ENCODE results near the gene PBOV1. TPM values are rescaled to one million over a fixed set of nuclear protein-coding genes. Genes with fewer than 3 reads are reported as not detected.

PBOV1 gene
- total RNA-seq, 2 experiments from 2014 or later, result not detected

- intact Hi-C loops (cut with micrococcal nuclease; ENCODE audit: unreplicated experiment), result no loop called here
- Histone ChIP-seq H3K4me1 (ENCODE audit: insufficient read depth, low read length, poor library complexity, severe bottlenecking) (no peaks in the 10 kb centered on the region), H3K4me3 (ENCODE audit: low read depth, low read length, poor library complexity, severe bottlenecking) (no peak overlapping the region), H3K79me2 (ENCODE audit: insufficient read depth, low read depth, low read length) (no peaks in the 10 kb centered on the region), H4K20me1 (ENCODE audit: insufficient read depth, low read length) (no peaks in the 10 kb centered on the region), H3K9me3 (ENCODE audit: low read length) (no peaks in the 10 kb centered on the region), H3K27ac (ENCODE audit: low read depth, low read length, poor library complexity, severe bottlenecking) (no peak overlapping the region), H2AFZ (ENCODE audit: low read length) (no peak overlapping the region), H3K4me2 (ENCODE audit: low read length) (no peak overlapping the region), H3K36me3 (ENCODE audit: insufficient read depth, low read length) (no peaks in the 10 kb centered on the region), H3K9me2 (ENCODE audit: insufficient read depth, low read length) (no peaks in the 10 kb centered on the region)
- CTCF ChIA-PET (ENCODE audit: unreplicated experiment), result no interaction called here
- POLR2A ChIA-PET, result interaction anchor here (0.5 to 1.1 kb wide), 3 partner anchors 20 to 225 kb away, joined by 3 to 4 read pairs (median 3); no protein-coding TSS in a partner anchor
- no peak for TF ChIP-seq EZH2phosphoT487 (IDR thresholded peaks at IDR 0.05; ENCODE audit: borderline replicate concordance, low read depth, low read length)
- TF ChIP-seq CTCF (conservative IDR thresholded peaks at IDR 0.05; ENCODE audit: low read length), result no peak
- no peak for DNase-seq (ENCODE audit: low spot score)
- no TSS peak for BruUV-seq (replicated peaks)
Observed at GRCh38 chr6:138241381-138241780, 23.1 kb upstream of the PBOV1 start.

- Histone ChIP-seq H3K79me2 (ENCODE audit: insufficient read depth, low read depth, low read length) (no peaks in the 10 kb centered on the region), H3K4me3 (ENCODE audit: low read depth, low read length, poor library complexity, severe bottlenecking) (no peak overlapping the region), H4K20me1 (ENCODE audit: insufficient read depth, low read length) (no peaks in the 10 kb centered on the region), H3K36me3 (ENCODE audit: insufficient read depth, low read length) (no peaks in the 10 kb centered on the region), H2AFZ (ENCODE audit: low read length) (no peak overlapping the region), H3K4me2 (ENCODE audit: low read length) (no peak overlapping the region), H3K9me2 (ENCODE audit: insufficient read depth, low read length) (no peaks in the 10 kb centered on the region), H3K9me3 (ENCODE audit: low read length) (no peaks in the 10 kb centered on the region), H3K27ac (ENCODE audit: low read depth, low read length, poor library complexity, severe bottlenecking) (no peak overlapping the region), H3K4me1 (ENCODE audit: insufficient read depth, low read length, poor library complexity, severe bottlenecking) (no peaks in the 10 kb centered on the region)
- BruUV-seq (replicated peaks), result no TSS peak
- CTCF ChIA-PET (ENCODE audit: unreplicated experiment), result no interaction called here
- DNase-seq (ENCODE audit: low spot score), result no peak
- POLR2A ChIA-PET, result interaction anchor here (0.5 to 1.1 kb wide), 3 partner anchors 20 to 147 kb away, joined by 3 to 4 read pairs (median 3); partner anchors contain the start of gene PBOV1
- no peak for TF ChIP-seq EZH2phosphoT487 (IDR thresholded peaks at IDR 0.05; ENCODE audit: borderline replicate concordance, low read depth, low read length)
- no peak for TF ChIP-seq CTCF (conservative IDR thresholded peaks at IDR 0.05; ENCODE audit: low read length)
- intact Hi-C loops (cut with micrococcal nuclease; ENCODE audit: unreplicated experiment), result no loop called here
Observed at GRCh38 chr6:138240476-138241245, 22.4 kb upstream of the PBOV1 start.

- Histone ChIP-seq H3K9me3 (ENCODE audit: low read length) (no peaks in the 10 kb centered on the region), H3K36me3 (ENCODE audit: insufficient read depth, low read length) (no peaks in the 10 kb centered on the region), H3K4me2 (ENCODE audit: low read length) (no peak overlapping the region), H2AFZ (ENCODE audit: low read length) (no peak overlapping the region), H3K4me1 (ENCODE audit: insufficient read depth, low read length, poor library complexity, severe bottlenecking) (no peaks in the 10 kb centered on the region), H3K79me2 (ENCODE audit: insufficient read depth, low read depth, low read length) (no peaks in the 10 kb centered on the region), H3K9me2 (ENCODE audit: insufficient read depth, low read length) (no peaks in the 10 kb centered on the region), H3K27ac (ENCODE audit: low read depth, low read length, poor library complexity, severe bottlenecking) (no peak overlapping the region), H4K20me1 (ENCODE audit: insufficient read depth, low read length) (no peaks in the 10 kb centered on the region), H3K4me3 (ENCODE audit: low read depth, low read length, poor library complexity, severe bottlenecking) (no peak overlapping the region)
- ChIA-PET CTCF (ENCODE audit: unreplicated experiment) (no interaction called here), POLR2A (interaction anchor here (0.6 to 0.7 kb wide), 3 partner anchors 21 to 1603 kb away, joined by 3 read pairs; partner anchors contain the start of gene PBOV1)
- DNase-seq (ENCODE audit: low spot score), result no peak
- no TSS peak for BruUV-seq (replicated peaks)
- TF ChIP-seq EZH2phosphoT487 (IDR thresholded peaks at IDR 0.05; ENCODE audit: borderline replicate concordance, low read depth, low read length) (no peak), CTCF (conservative IDR thresholded peaks at IDR 0.05; ENCODE audit: low read length) (no peak)
- intact Hi-C loops (cut with micrococcal nuclease; ENCODE audit: unreplicated experiment), result no loop called here
Observed at GRCh38 chr6:138239774-138240173, 21.5 kb upstream of the PBOV1 start.

All from OCI-LY7 (cell line).